A673 (cell line): ENCODE data around the gene DNASE1L3.

ENCODE experiments used
- CTCF ChIP-seq: fragments of 300-800, 200-600 bp; sonication (generic); conservative IDR thresholded peaks from 2 replicates; pipeline ENCODE4 v1.5.1; 2017; ENCODE audit warnings: low read depth, mild to moderate bottlenecking, antibody characterized with exemption, low read length, moderate library complexity, mixed read lengths
- EZH2 ChIP-seq: fragments of 200-600 bp; sonication (generic); IDR thresholded peaks from 2 replicates; pipeline ENCODE4 v1.6.1; 2017; ENCODE audit warnings: borderline replicate concordance, low read depth, mild to moderate bottlenecking, mixed read lengths, antibody characterized with exemption, low read length; ENCODE audit not compliant: poor library complexity, severe bottlenecking

- TF ChIP-seq CTCF (no peak), EZH2 (no peak)
Measured at GRCh38 chr3:58154626-58155449, 55.9 kb downstream of the DNASE1L3 start.
